MCF 10A (cell line): ENCODE measurements around the gene TRIM31. TPM values are rescaled to one million over a fixed set of nuclear protein-coding genes. Genes with fewer than 3 reads are reported as not detected.
A peak's percentile ranks its signal among the peaks of the same experiment; 100 is the strongest.

Source experiments
- BruUV-seq: library from RNA; stranded (reverse); fragments of 400-500 nt; replicated peaks from 2 replicates; lab custom pipeline; 2021; lab: Mats Ljungman, UMichigan
- CTCF ChIA-PET: fragments of 300-600 bp; sonication (Branson Sonifier 250); formaldehyde crosslinking; extraction: SDS; loops from one replicate; lab custom pipeline; 2021; ENCODE audit warnings: antibody characterized with exemption, inconsistent platforms; lab: Yijun Ruan, JAX
- POLR2A ChIA-PET: fragments of 300-600, 350-650 bp; sonication (Branson Sonifier 250); formaldehyde crosslinking; extraction: SDS; loops from one replicate; lab custom pipeline; 2020; ENCODE audit warnings: antibody characterized with exemption, inconsistent platforms; lab: Yijun Ruan, JAX
- DNase-seq: peaks from one replicate; pipeline ENCODE4 v3.0.0-alpha.2; 2018; ENCODE audit not compliant: unreplicated experiment
- H3K27ac Mint-ChIP-seq: one replicate; pipeline ENCODE4 v1.8.0; 2022; ENCODE audit warnings: mild to moderate bottlenecking, low read depth, mixed read lengths; ENCODE audit not compliant: unreplicated experiment
- H3K27me3 Mint-ChIP-seq: one replicate; pipeline ENCODE4 v1.8.0; 2022; ENCODE audit warnings: mixed read lengths; ENCODE audit not compliant: insufficient read depth, unreplicated experiment
- H3K36me3 Mint-ChIP-seq: one replicate; pipeline ENCODE4 v1.8.0; 2022; ENCODE audit warnings: mild to moderate bottlenecking, moderate library complexity, mixed read lengths; ENCODE audit not compliant: insufficient read depth, unreplicated experiment
- H3K4me1 Mint-ChIP-seq: one replicate; pipeline ENCODE4 v1.8.0; 2022; ENCODE audit warnings: mixed read lengths; ENCODE audit not compliant: insufficient read depth, unreplicated experiment
- H3K4me3 Mint-ChIP-seq: one replicate; pipeline ENCODE4 v1.8.0; 2022; ENCODE audit warnings: mild to moderate bottlenecking, moderate library complexity, mixed read lengths; ENCODE audit not compliant: unreplicated experiment
- H3K9me3 Mint-ChIP-seq: one replicate; pipeline ENCODE4 v1.8.0; 2022; ENCODE audit warnings: mixed read lengths; ENCODE audit not compliant: unreplicated experiment
- intact Hi-C: fragments of 100-400 bp; cut with micrococcal nuclease; formaldehyde crosslinking; loops from 2 replicates; pipeline ENCODE4 v1.14.1; 2022
- total RNA-seq: library from RNA; stranded (reverse); gene quantifications from 2 replicates; pipeline ENCODE4 v1.2.3, GENCODE V29; 2022
- TF ChIP-seq, protein P1 (sequence below): fragments of 200-600 bp; IDR thresholded peaks from one replicate; pipeline ENCODE4 v1.8.0; 2022; ENCODE audit warnings: antibody characterized with exemption, mild to moderate bottlenecking; ENCODE audit not compliant: unreplicated experiment

TRIM31 gene
- total RNA-seq, 1 experiment from 2014 or later = not detected

DNA sequence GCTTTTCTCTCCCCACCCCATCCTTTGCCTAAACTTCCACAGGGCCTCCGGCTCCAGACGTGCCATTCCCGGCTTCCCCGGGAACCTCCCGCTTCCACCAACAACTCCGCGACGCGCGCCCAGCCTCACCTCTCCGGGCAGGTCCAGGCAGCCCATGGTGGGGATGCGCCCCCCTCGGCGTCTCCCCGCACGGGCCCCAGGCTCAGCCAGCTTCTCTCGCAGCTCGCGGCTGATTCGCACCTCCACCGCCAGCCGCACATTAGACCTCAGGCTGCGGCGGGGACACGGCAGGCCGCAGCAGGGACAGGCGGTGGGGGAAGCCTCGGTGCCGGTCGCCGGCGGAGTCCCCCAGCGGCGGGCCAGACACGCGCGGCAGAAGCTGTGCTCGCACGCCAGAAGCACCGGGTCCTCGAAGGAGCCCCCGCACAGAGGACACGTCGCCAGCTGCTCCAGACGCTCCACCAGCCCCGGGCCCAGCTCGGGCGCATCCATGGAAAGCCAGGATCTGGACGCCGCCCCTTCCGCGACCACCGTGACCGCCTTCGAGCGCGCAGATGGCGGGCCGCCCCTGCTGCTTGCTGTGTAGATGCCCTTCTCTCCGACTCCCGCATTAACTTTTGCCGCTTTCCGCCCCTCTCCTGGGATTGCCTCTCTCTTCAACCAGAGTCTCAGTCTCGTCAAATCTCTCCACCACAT lies 37.6 kb downstream of the TRIM31 start, which contains the start of gene RNF39:
RNF39 (minus strand) TSS at position 676 of the 696 bp plus-strand sequence; CDS start at position 492, 184 bp downstream.
- Mint-ChIP-seq H3K36me3 (peaks cover 15% of the 10 kb centered on the region), H3K27ac (peak within 1 kb of the TSS; percentile 85), H3K4me1 (peaks cover 39% of the 10 kb centered on the region), H3K27me3 (no peaks in the 10 kb centered on the region), H3K9me3 (no peaks in the 10 kb centered on the region), H3K4me3 (peak within 1 kb of the TSS; percentile 84)
- ChIA-PET POLR2A (interaction anchor here (0.6 to 6.9 kb wide), 13 partner anchors 9 to 278 kb away, joined by 3 to 101 read pairs (median 7); partner anchors contain the start of genes POLR1H and PPP1R11), CTCF (interaction anchor here (0.7 to 1.9 kb wide), 6 partner anchors 14 to 278 kb away, joined by 3 to 12 read pairs (median 4); partner anchors contain the start of gene POLR1H)
- no peak for DNase-seq
- TF ChIP-seq, protein P1, sequence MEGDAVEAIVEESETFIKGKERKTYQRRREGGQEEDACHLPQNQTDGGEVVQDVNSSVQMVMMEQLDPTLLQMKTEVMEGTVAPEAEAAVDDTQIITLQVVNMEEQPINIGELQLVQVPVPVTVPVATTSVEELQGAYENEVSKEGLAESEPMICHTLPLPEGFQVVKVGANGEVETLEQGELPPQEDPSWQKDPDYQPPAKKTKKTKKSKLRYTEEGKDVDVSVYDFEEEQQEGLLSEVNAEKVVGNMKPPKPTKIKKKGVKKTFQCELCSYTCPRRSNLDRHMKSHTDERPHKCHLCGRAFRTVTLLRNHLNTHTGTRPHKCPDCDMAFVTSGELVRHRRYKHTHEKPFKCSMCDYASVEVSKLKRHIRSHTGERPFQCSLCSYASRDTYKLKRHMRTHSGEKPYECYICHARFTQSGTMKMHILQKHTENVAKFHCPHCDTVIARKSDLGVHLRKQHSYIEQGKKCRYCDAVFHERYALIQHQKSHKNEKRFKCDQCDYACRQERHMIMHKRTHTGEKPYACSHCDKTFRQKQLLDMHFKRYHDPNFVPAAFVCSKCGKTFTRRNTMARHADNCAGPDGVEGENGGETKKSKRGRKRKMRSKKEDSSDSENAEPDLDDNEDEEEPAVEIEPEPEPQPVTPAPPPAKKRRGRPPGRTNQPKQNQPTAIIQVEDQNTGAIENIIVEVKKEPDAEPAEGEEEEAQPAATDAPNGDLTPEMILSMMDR = no peak
- BruUV-seq = TSS peak; percentile 93
- intact Hi-C loops = no loop called here

DNA sequence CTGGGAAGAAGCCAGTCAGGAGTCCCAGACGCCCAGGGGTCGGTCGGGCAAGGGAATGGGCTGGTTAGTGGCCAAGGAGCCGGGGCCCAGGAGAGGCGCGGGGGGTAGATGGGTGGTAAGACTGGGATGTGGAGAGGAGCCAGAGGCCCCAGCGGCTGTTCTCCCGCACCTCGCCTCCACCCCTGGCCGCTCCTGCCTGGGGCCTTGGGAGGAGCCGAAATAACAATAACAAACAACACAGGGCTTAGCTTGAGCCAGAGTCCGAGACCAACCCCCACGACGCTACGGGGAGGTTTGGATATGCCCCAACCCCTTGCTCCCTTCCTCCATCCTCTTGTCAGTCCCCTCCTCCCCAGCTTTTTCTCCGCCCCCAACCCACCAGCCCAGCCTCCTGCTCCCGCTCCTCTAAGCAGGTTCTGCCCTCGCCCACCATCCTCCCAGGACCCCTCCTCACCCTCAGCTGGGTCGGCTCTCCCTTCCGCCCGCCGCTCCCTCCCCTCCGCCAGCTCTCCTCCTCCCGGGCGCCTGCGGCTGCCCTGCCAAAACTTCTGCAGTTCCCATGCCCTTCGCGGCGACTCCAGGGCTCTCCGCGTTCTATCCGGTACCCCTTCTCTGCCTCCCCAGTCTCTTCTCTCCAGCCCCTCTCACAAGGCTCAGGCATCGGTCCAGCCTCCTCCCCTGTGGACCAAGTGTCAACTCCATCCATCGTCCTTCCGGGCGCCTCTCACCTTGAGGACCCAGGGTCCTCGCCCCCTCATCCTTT lies 38.4 kb downstream of the TRIM31 start:
- DNase-seq = peak; percentile 65
- POLR2A ChIA-PET = interaction anchor here (0.6 to 6.9 kb wide), 17 partner anchors 8 to 277 kb away, joined by 3 to 101 read pairs (median 5); partner anchors contain the start of genes POLR1H and PPP1R11
- peaks cover 21% of the 10 kb centered on the region for H3K36me3 Mint-ChIP-seq

GRCh38 chr6:30073489-30074235 lies 39.2 kb downstream of the TRIM31 start:
- H3K9me3 Mint-ChIP-seq = no peaks in the 10 kb centered on the region
- intact Hi-C loops = no loop called here
- no peak overlapping the region for H3K27ac Mint-ChIP-seq
- peaks cover 29% of the 10 kb centered on the region for H3K36me3 Mint-ChIP-seq
- no TSS peak for BruUV-seq
- CTCF ChIA-PET = interaction anchor here (0.8 to 1.9 kb wide), 5 partner anchors 8 to 261 kb away, joined by 3 to 12 read pairs (median 6); partner anchors contain the start of gene POLR1H
- TF ChIP-seq, protein P1 = no peak
- POLR2A ChIA-PET = interaction anchor here (0.6 to 6.9 kb wide), 12 partner anchors 7 to 276 kb away, joined by 3 to 101 read pairs (median 8); partner anchors contain the start of genes POLR1H and PPP1R11
- no peak for DNase-seq
- H3K27me3 Mint-ChIP-seq = no peaks in the 10 kb centered on the region
- H3K4me3 Mint-ChIP-seq = peak overlapping the region; percentile 84
- H3K4me1 Mint-ChIP-seq = peaks cover 40% of the 10 kb centered on the region

More for the DNA sequence above, 38.4 kb downstream of the TRIM31 start:
- peaks cover 39% of the 10 kb centered on the region for H3K4me1 Mint-ChIP-seq
- H3K27me3 Mint-ChIP-seq = no peaks in the 10 kb centered on the region
- TF ChIP-seq, protein P1 = no peak
- CTCF ChIA-PET = interaction anchor here (0.7 to 1.9 kb wide), 7 partner anchors 9 to 262 kb away, joined by 3 to 12 read pairs (median 6); partner anchors contain the start of gene POLR1H
- peak overlapping the region; percentile 85 for H3K27ac Mint-ChIP-seq
- intact Hi-C loops = no loop called here
- peak overlapping the region; percentile 84 for H3K4me3 Mint-ChIP-seq
- no TSS peak for BruUV-seq
- no peaks in the 10 kb centered on the region for H3K9me3 Mint-ChIP-seq
